Measurements from ENCODE around the gene CACNA1B.

CACNA1B gene

DNA sequence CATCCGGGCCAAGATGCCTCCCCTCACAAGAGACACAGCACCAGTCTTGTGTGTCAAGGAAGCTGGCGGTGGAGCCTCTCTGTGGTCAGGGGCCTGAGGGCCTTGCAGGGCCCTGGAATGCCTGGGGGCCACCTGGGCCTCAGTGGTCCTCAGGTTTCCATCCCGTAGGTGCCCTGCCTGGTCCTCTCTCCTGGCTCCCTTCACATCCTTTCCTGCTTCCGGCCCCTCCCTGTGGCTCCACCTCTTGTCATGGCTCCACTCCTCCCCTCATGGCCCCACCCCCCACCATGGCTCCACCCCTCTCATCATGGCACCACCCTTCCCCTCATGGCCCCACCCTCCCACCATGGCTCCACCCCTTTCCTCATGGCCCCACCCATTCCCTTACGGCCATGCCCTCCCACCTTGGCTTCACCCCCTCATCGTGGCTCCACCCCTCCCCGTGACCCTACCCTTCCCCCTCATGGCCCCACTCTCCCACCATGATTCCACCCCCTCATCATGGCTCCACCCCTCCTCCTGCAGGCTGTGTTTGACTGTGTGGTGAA lies 175.8 kb downstream of the CACNA1B start:
- DNase-seq (ENCODE audit: low read depth): no peak

DNA sequence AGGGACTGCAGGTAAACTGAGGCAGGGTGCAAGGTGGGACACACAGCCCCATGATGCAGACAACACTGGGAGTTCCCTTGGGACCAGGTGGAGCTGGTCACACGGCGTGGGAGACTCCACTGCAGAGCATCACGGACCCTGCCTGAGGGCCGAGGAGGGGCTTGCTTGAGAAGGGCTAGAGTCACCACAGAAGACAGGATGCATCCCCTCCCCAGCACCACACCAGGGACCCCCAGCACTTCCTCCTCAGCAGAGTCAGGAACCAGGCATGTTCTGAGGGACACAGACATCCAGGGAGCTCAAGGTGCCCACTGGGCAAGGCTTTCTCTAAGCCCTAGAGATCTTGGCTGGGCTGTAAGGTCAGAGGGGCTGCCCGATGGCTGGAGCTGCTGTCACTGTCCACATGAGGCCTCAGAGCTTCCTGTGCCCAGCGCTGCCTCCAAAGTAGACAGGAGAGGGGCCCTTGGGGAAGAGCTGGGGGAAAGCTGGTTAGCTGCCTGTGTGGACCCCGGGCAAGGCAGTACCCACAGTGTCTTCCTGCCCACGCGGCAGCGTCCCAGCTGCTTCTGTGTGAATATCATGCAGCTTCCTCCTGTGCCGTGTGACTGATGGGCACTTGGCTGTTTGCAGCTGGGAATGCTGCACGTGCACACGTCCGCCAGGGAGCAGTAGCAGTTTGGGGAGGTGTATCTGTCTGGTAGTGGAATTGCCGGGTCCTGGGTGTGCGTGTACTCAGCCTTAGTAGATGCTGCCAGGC lies 176.6 kb downstream of the CACNA1B start:
- DNase-seq (ENCODE audit: low read depth): no peak

DNA sequence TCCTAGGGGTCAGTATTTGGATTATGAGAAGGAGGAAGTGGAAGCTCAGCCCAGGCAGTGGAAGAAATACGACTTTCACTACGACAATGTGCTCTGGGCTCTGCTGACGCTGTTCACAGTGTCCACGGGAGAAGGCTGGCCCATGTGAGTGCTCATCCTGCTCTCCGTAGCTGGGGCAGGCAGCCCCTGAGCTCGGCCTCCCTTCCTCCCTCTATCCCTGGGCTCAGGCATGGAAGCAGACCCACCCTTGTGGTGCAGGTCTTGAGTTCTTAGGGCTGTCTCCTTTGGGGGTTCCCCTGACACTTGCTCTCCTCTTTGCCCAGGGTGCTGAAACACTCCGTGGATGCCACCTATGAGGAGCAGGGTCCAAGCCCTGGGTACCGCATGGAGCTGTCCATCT lies 180.1 kb downstream of the CACNA1B start:
- DNase-seq (ENCODE audit: low read depth): no peak

DNA sequence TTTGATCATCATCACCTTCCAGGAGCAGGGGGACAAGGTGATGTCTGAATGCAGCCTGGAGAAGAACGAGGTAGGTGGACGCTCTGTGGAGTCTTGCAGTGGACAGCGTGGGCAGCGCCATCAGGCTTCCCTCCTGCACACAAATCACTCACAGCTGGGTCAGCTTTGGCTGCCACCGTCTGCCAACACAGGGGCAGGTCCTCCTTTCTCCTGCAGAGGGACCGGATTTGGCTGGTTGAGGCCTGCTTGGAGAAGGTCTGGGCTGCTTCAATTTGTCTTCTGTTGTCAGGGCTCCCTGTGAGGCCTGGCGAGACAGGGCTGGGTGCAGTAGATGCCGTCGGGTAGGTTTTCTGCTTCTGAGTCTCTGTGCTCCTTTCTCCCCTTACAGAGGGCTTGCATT lies 180.6 kb downstream of the CACNA1B start:
- DNase-seq (ENCODE audit: low read depth): no peak

DNA sequence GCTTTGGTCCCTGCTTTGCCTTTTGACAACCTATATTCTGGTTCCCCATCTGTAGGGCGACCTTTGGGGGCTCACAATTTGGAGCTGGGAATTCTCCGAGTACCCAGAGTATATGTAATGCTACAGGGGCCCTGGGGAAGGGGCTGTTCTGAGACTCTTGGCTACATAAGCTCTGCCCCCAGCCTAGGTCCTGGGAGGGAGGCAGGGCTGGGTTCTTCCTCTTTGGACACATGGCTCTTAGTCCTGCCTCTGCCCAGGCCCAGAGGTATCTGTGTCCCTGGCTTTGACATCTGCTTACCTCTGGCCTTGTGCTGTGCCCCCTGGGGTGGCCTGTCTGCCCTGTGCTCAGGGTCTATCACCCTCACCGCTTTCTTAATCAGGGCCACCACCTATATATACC lies 181.6 kb downstream of the CACNA1B start:
- DNase-seq (ENCODE audit: low read depth): no peak

DNA sequence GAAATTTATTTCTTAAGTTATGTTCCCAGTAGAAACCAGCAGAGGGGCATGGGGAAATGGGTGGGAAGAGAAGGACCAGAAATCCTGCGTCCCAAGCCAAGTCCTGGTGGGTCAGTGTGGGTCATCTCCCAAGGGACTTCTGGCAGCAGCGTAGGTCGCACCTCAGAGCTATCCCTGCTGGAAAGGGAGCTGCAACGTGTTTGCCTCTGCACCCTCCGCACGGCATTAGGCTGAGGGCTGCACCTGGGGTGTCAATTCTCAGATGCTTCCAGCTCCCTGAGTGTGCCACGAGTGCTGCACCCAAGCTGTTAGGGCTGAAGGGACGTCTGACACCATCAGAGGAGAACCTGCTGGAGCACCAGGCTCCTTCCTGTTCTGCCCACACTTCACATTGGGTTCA lies 182.8 kb downstream of the CACNA1B start:
- no peak for DNase-seq (ENCODE audit: low read depth)

DNA sequence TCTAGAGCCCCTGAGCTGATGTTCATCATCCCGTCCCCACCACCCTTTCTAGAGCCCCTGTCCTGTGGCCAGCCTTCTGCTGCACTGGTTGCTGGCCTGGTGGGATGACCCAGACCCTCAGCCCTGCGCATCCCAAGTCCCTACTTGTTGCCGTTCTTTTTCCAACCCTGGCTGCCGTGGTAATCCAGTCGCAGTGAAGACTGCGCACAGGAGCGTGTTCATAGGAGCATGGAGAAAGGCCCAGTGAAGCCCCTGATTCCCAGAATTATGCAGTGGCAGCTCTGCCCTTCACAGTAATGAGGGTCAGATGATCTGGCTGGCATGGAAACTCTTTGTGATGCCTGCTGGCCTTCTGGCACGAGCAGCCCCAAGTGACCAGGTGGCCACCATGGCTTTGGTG lies 183.3 kb downstream of the CACNA1B start:
- no peak for DNase-seq (ENCODE audit: low read depth)

DNA sequence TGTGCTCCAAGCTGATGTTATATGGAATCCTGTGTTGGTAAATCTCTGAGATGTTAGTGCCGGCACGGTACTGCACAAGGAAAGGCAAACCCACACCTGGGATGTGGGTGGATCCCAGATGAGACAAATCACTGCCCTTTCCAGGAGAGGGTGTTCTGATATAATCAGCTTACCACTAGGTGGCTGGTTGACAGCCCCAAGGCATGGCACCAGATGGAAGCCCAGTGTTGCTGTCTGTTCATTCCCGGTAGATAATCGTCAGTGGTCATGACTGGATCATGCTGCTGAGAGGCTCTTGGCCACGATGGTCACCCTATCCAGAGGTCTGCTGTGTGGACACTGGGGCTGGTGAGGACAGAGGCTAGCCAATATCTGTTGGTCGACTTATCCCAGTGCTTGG lies 184.0 kb downstream of the CACNA1B start:
- no peak for DNase-seq (ENCODE audit: low read depth)

DNA sequence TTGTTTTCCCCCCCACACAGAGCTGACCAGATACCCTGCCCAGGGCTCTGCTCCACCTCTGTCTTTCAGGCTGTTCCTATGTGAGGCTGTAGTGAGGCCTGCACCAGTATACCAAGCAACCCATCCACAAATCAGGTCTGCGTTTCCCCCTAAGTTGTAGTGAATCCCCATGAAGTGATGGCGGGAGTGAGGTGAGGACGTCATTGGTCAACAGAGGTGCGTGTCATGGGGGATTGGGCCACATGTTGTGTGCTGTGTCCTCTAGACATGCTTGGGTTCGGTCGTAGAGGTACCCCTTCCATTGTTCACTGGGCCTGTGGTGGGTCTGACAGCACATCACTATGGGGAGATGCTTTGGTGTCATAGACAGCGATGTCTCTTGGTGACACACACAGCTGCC lies 184.6 kb downstream of the CACNA1B start:
- no peak for DNase-seq (ENCODE audit: low read depth)

DNA sequence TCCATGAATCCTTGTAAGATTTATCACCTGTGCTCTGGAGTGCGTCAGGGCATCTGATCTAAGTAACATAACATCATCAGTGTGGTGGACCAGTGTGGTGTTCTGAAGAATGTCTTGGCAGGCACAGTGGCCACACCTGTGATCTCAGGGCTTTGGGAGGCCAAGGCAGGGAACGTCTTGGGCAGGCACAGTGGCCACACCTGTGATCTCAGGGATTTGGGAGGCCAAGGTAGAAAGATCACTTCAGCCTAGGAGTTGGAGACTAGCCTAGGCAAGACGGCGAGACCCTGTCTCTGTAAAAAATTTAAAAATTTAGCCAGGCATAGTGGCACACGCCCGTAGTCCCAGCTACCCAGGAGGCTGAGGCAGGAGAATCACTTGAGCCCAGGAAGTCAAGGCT lies 185.5 kb downstream of the CACNA1B start:
- DNase-seq (ENCODE audit: low read depth): no peak

DNA sequence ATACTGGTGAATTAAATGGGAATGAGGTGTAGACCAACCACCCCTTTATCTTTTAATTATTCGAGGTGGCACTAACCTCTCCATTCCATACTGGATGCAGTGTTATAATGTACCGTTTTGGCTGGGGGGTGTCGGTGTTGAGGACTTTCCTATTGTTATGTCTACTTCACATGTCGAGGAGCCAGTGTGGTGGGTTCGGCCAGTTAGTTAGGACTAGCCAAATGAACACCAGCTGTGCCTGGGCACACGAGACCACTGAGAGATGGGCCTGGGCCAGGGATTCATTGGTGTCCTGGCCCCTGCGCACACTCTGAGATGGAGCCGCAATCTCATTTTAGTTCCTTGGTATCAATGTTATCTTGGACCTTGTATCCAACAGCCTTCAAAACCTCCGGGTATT lies 186.2 kb downstream of the CACNA1B start:
- no peak for DNase-seq (ENCODE audit: low read depth)

DNA sequence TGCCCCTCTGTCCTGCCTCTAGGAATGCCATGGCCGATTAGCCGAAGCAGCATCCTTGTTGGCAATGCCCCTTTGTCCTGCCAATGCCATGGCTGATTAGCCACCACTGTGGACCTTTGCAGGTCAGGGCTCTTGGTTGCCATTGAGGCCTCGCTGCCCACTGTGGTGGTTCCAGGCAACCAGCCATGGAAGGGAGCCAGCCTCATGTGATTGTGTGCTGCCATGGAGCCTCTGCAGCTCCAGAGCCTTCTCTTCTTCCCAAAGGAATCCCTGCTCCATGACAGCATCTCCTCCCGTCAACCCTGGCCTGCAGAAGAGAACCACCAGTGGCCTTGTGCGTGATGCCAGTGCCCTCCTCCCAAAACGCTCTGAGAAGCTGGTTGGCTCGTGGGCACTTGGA lies 187.0 kb downstream of the CACNA1B start:
- DNase-seq (ENCODE audit: low read depth): no peak

DNA sequence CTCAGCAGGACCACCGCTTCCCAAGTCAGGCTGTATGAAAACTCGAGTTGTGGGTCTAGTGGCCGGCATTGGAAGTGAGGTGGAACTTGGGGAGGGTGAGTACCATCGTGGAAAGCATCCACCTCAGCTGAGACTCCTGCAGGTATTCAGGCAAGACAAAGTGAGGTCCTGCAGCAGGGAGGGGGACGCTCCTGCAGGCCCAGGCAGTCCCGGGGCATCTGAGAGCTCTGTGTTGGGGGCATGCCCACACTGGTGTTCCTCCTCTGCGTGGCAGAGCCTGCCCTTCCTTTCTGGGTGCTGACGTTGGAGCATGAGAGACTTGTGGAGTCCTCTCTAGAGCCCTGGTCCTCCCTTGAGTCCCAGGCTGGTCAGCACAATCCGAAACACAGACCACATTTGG lies 187.7 kb downstream of the CACNA1B start:
- no peak for DNase-seq (ENCODE audit: low read depth)

DNA sequence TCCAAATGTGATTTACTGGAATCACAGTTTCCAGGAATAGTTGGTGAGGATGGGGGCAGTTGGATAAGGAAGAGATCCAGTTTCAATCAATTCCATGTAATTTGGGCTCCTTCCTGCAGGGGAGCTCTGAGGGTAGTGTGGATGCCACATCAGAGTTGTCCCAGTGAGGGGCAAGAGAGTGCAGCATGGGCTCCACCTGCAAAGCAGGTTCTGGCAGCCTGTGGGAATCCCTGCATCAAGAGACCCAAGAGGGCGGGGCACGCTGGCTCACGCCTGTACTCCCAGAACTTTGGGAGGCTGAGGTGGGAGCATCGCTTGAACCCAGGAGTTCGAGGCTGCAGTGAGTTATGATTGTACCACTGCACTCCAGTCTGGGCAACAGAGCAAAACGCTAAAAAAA lies 188.5 kb downstream of the CACNA1B start:
- no peak for DNase-seq (ENCODE audit: low read depth)

DNA sequence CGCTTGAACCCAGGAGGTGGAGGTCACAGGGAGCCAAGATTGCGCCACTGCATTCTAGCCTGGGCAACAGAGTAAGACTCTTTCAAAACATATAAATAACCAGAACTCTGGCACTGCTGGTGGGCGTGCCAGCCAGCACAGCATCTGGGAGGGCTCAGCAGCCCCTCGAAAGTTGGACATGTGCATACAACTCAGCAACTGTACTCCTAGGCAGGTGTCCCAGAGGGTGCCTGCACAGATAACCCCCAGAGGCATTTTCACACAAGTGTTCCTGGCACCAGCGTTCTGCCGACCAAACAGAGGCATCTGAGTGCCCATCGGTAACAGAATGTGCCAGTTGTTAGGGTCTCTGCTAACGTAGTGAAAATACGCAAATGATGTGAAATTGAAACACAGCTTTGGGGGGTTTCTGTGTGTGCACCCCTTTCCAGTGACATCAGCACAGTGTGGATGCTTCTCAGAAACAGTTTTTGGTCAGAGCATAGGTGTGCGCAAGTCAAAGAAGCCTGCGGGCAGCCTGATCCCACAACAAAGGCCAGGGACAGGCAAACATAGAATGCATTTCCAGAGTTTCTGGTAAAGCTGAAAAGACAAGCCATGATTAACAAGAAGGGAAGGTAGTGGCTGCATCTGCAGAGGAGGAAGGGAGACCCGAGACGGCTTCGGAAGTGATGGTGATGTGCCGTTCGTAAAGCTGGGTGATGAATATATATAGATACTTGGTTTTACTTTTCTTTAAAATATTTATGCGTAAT lies 190.2 kb downstream of the CACNA1B start:
- DNase-seq (ENCODE audit: low read depth): no peak

DNA sequence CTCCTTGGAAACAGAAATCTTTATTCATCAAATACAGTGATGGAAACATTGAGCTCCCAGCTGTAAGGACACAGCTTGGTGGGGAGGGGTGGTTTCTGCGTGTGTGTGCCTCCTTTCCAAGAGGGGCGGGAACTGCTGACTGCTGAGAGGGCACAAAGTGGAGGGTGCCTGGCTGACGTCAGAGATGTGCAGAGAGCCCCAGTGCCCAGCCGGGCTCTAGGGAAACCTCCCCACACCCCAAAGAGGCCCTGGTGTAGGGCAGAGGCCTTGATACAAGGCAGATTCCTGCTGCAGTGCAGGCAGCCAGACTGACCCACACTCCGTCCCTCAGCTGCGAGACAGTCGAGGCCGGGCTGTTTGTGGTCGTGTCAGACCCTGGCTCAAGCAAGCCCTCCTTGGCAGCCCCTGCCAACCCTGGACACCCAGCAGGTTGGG lies 191.0 kb downstream of the CACNA1B start:
- DNase-seq (ENCODE audit: low read depth): no peak

DNA sequence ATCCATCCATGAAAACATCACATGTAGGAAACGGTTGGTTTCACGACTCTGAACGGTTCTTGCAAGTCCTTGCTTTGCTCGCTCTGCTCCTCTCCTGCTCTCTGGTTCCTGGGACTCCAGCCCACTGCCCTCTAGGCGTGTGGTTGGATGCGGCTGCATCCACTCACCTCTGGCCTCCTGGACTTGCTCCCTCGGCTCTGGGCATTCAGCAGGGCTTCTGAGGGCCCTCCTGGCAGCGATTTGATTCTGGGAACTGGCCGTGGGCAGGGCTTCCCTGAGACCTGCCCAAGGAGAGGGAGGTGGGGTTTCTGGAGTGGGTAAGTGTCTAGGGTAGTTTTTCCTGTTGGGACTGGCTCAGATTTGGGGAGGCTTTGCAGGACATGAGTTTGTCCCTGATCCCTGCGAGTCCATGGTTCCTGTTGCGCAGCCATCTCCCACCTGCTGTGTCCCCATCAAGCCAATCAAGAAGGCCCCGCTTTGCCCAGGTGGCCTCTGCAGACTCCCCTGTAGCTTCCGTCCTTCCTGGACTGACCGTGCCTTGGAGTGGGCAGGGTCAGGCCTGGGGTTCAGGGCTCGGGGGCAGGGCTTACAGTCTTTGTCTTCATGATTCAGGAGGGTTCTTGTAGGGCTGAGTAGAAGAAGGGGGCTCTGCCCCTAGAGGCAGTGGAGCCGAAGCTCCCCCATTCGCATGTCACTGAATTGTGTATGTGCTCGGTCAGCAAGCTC lies 192.3 kb downstream of the CACNA1B start:
- no peak for DNase-seq (ENCODE audit: low read depth)

DNA sequence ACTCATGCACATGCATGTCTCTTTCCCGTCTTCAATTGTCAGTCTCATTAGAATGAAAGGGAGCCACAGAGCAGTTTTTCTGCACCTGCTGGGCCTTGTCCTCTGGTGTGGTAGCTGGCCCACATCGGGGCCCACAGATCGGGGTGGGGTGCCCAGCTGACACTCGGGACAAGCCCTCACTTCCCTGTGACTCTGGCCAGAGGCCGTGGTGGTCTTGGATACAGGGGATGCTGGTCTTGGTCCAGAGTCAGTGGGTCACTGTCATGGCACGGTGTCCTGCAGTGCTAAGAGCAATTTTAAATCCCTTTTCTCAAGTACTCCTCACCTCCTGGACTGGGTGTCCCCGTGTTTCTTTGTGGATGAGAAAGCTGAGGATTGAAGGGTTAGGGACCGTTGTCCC lies 193.2 kb downstream of the CACNA1B start:
- DNase-seq (ENCODE audit: low read depth): no peak

DNA sequence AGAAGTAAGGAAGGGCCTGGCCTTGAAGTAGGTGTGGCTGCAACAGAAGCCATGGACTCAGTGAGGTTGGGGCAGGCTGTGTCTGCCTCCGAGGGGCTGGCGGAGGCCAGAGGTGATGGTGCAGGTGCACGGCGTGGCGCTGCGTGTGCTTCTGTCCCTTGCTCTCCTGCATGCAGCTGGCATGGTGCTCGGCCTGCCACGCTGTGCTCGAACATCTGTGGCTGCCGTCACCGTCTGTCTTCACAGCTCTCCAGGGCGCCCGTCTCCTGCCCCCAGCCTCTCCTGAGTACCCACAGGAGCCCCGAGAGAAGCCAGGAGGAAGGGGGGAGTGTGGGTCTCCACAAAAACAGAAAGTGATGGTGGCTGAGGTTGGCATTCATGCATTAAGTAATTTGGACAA lies 193.7 kb downstream of the CACNA1B start:
- no peak for DNase-seq (ENCODE audit: low read depth)

DNA sequence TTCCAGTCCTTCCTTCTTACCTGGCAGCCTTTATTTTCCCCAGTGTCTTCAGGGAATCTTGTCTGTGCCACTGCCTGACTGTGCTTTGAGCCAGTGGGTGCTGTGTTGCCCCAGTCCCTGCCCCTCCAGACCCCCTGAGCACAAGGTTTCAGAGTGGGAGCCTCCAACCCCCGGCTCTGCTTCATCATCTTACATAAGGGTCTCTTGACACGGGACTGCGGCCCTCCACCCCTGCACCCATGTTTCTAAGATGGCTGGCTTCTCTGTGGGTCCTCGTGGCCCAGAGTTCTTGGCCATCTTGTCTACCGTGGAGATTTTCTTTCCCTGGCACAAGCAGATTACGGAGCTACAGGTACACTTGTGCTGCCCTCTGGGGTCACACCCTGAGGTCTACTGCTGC lies 194.1 kb downstream of the CACNA1B start:
- no peak for DNase-seq (ENCODE audit: low read depth)

DNA sequence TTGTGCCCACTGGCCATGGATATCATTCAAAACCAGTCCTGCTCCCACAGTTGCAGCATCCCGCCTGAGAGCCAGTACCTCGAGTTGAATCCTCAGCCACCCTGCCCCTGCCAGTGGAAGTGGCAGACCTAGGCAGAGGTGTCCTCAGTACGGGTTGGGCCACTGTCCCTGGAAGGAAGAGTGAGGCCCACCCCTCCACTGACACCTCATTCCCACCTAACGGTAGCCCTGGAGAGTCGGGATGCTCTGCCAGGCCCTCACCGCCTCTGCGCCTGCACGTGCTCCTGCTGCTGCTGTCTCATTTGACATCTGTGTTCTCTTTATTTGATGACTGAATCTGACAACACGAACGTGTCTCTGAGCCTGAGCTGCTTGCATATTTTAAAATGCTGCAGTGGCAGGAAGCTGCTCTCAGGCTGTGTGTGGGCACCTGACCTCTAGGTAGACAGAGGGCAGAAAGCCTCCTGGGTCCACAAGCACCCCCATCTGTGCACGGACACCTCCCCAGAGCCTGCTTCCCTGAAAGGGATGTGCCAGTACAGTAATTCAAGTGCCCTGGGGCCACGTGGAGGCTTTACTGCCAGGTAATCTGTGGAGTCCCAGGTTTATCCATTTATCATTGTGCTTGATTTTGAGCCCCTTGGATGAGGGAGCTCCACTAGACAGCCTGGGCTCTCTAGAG lies 194.7 kb downstream of the CACNA1B start:
- no peak for DNase-seq (ENCODE audit: low read depth)

DNA sequence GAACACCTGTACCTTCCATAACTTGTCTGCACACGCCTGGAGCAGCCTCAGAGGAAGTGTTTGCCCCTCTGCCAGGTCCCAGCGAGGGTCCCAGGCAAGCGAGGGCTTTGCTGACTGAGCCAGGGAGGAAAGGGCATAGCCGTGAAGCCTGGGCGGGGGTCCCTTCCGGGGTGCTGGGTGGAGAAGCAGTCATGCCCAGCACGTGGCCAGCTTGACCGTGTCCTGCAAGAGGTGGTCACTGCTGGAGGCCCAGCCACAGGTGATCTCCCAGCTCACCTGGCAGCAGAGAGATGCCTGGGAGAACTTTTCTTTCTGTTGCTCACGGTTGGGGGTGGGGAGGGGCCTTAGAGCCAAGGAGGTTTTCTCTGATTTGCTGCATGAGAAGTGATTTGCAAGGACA lies 195.3 kb downstream of the CACNA1B start:
- no peak for DNase-seq (ENCODE audit: low read depth)

All from GM04503 (cell line).